CD14-positive monocyte (primary cell): Measurements from ENCODE around the gene NR2E1. TPM values are rescaled to one million over a fixed set of nuclear protein-coding genes. Genes with fewer than 3 reads are reported as not detected.

Experiments used
- DNase-seq, 3 donors: peaks; one replicate each; pipeline ENCODE4 v3.0.0-alpha.2; 2011 to 2022
- H2AFZ ChIP-seq: 2 replicates; pipeline ENCODE4 v1.6.0; 2012; ENCODE audit warnings: mild to moderate bottlenecking, low read depth, low read length, inconsistent platforms; ENCODE audit not compliant: insufficient read depth, poor library complexity, severe bottlenecking
- H3K27ac ChIP-seq, 2 donors: 1 replicate in 1 of 2; 2 replicates in 1 of 2; pipeline ENCODE4 v1.5.1; 2012 to 2013; ENCODE audit warnings: low read length in 2 of 2, control low read depth in 1 of 2, inconsistent platforms in 1 of 2, low read depth in 1 of 2, mild to moderate bottlenecking in 1 of 2
- H3K27me3 ChIP-seq, 2 donors: one replicate each; pipeline versions ENCODE4 v1.6.0 to v1.6.1; 2011 to 2013; ENCODE audit warnings: low read length in 2 of 2; ENCODE audit not compliant: control insufficient read depth in 2 of 2, insufficient read depth in 2 of 2
- H3K36me3 ChIP-seq, 2 donors: replicated peaks in 1 of 2; 1 replicate in 1 of 2; 2 replicates in 1 of 2; pipeline versions ENCODE4 v1.5.1 to v1.6.1; 2012 to 2013; ENCODE audit warnings: low read length in 2 of 2, control low read depth in 1 of 2, inconsistent platforms in 1 of 2, mild to moderate bottlenecking in 1 of 2; ENCODE audit not compliant: insufficient read depth in 2 of 2, control insufficient read depth in 1 of 2
- H3K4me1 ChIP-seq, 2 donors: 1 replicate in 1 of 2; 2 replicates in 1 of 2; pipeline versions ENCODE4 v1.5.1 to v1.6.1; 2012 to 2013; ENCODE audit warnings: low read length in 2 of 2, control low read depth in 1 of 2, inconsistent platforms in 1 of 2, mild to moderate bottlenecking in 1 of 2, moderate library complexity in 1 of 2; ENCODE audit not compliant: insufficient read depth in 2 of 2, control insufficient read depth in 1 of 2
- H3K4me2 ChIP-seq: replicated peaks from 2 replicates; pipeline ENCODE3; 2012; ENCODE audit warnings: low read length, moderate library complexity, mild to moderate bottlenecking; ENCODE audit not compliant: poor library complexity, severe bottlenecking; ENCODE audit errors: extremely low read depth
- H3K4me3 ChIP-seq, 3 experiments: fragments of 200-600 bp in 1 of 3; sonication (generic) in 1 of 3; replicated peaks in 1 of 3; 1 replicate in 2 of 3; 2 replicates in 1 of 3; pipeline ENCODE4 v1.5.1; 2011 to 2013; ENCODE audit warnings: low read length in 3 of 3, mild to moderate bottlenecking in 3 of 3, control low read depth in 2 of 3, low read depth in 2 of 3, inconsistent platforms in 1 of 3, moderate library complexity in 1 of 3
- H3K79me2 ChIP-seq: 2 replicates; pipeline ENCODE4 v1.6.0; 2012; ENCODE audit warnings: mild to moderate bottlenecking, control low read depth, inconsistent platforms, low read length, moderate library complexity; ENCODE audit not compliant: insufficient read depth
- H3K9ac ChIP-seq: 2 replicates; pipeline ENCODE4 v1.6.0; 2017; ENCODE audit warnings: low read length, mild to moderate bottlenecking; ENCODE audit not compliant: insufficient read depth, poor library complexity, severe bottlenecking
- H3K9me3 ChIP-seq, 2 donors: replicated peaks in 1 of 2; 1 replicate in 1 of 2; 2 replicates in 1 of 2; pipeline versions ENCODE4 v1.5.1 to v1.6.1; 2012 to 2013; ENCODE audit warnings: low read length in 2 of 2, control low read depth in 1 of 2; ENCODE audit not compliant: control insufficient read depth in 1 of 2, insufficient read depth in 1 of 2
- H4K20me1 ChIP-seq: 2 replicates; pipeline ENCODE4 v1.6.0; 2012; ENCODE audit warnings: mild to moderate bottlenecking, low read length, control low read depth, moderate library complexity; ENCODE audit not compliant: insufficient read depth
- H3K27ac Mint-ChIP-seq, 7 donors: one replicate each; pipeline ENCODE4 v1.8.0; 2020; ENCODE audit warnings: mild to moderate bottlenecking in 7 of 7, mixed read lengths in 7 of 7, moderate library complexity in 6 of 7, inconsistent platforms in 2 of 7
- H3K27me3 Mint-ChIP-seq, 3 donors: one replicate each; pipeline ENCODE4 v1.8.0; 2021 to 2022; ENCODE audit warnings: low read depth in 3 of 3, mild to moderate bottlenecking in 3 of 3, mixed read lengths in 3 of 3, moderate library complexity in 3 of 3, inconsistent platforms in 1 of 3
- H3K36me3 Mint-ChIP-seq, 2 donors: one replicate each; pipeline ENCODE4 v1.8.0; 2020; ENCODE audit warnings: mixed read lengths in 2 of 2, inconsistent platforms in 1 of 2, mild to moderate bottlenecking in 1 of 2
- H3K4me1 Mint-ChIP-seq: one replicate; pipeline ENCODE4 v1.8.0; 2020; ENCODE audit warnings: mild to moderate bottlenecking, mixed read lengths
- H3K4me3 Mint-ChIP-seq, 2 donors: one replicate each; pipeline ENCODE4 v1.8.0; 2020; ENCODE audit warnings: mild to moderate bottlenecking in 2 of 2, mixed read lengths in 2 of 2, moderate library complexity in 1 of 2
- H3K9me3 Mint-ChIP-seq, 7 donors: one replicate each; pipeline ENCODE4 v1.8.0; 2020 to 2022; ENCODE audit warnings: mixed read lengths in 7 of 7, mild to moderate bottlenecking in 6 of 7, moderate library complexity in 6 of 7, inconsistent platforms in 2 of 7
- CTCF ChIP-seq: fragments of 200-600 bp; IDR thresholded peaks from one replicate; pipeline ENCODE4 v1.8.0; 2022; ENCODE audit warnings: antibody characterized with exemption, mild to moderate bottlenecking
- WGBS: methylation state at CpG from one replicate; pipeline ENCODE4 v1.1.5; 2013; ENCODE audit warnings: missing lambda C conversion rate; ENCODE audit not compliant: insufficient coverage; 5-methylcytosine and 5-hydroxymethylcytosine counted together
- intact Hi-C, 2 donors: fragments of 100-400 bp; cut with micrococcal nuclease; formaldehyde crosslinking; loops; one replicate each; pipeline versions ENCODE4 v1.15.0 to v1.15.1; 2023
- polyA plus RNA-seq, 3 donors: library from polyadenylated mRNA; depleted of rRNA in 1 of 3; unstranded in 2 of 3; stranded (reverse) in 1 of 3; fragments of 300-500 nt in 2 of 3; fragments of >200 nt in 1 of 3; fragmentation: Illumina TruSeq in 2 of 3; gene quantifications; 1 replicate in 2 of 3; 2 replicates in 1 of 3; pipeline ENCODE4 v1.2.3, GENCODE V29; 2012 to 2021

NR2E1 gene
- polyA plus RNA-seq, 3 donors, result not detected

DNA sequence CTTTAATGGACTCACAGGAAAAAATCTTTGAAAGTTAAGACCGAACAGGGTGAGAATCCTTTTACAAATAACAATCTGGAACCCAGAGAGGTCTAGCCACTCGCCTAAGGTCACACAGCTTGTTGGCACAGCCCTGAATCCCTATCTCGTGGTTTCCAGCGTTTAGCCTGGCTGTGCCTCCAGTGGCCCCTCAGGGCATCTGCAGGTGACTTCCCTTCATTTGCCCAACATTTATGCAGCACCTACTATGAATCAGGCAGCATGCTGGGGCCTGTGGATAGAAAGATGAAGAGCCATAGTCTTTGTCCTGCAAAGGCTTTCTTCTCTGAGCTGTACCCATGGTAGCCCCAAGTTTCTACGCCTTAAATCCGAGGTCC is 2.6 kb upstream of the NR2E1 start:
- Histone ChIP-seq H3K4me1 (peaks cover 11 to 31% of the 10 kb centered on the region in 2 donors), H3K9me3 (peaks cover 0 to 80% of the 10 kb centered on the region in 2 donors), H2AFZ (no peak overlapping the region), H3K79me2 (no peaks in the 10 kb centered on the region), H3K27ac (no peak overlapping the region), H3K9ac (no peak overlapping the region), H3K4me2 (no peak overlapping the region), H3K27me3 (peaks cover 98 to 99% of the 10 kb centered on the region in 2 donors), H3K36me3 (no peaks in the 10 kb centered on the region), H4K20me1 (no peaks in the 10 kb centered on the region), H3K4me3 (no peak overlapping the region)
- no peak for DNase-seq
- peaks cover 98 to 99% (median 99%) of the 10 kb centered on the region in 3 donors for H3K27me3 Mint-ChIP-seq
- TF ChIP-seq CTCF, result no peak
- H3K27ac Mint-ChIP-seq, result no peak overlapping the region
- intact Hi-C loops, result no loop called here
- 6% methylated on average over 6 of the region's 6 CpGs for WGBS
- H3K4me1 Mint-ChIP-seq, result peaks cover 35% of the 10 kb centered on the region
- peaks cover 0 to 31% (median 14%) of the 10 kb centered on the region in 7 donors for H3K9me3 Mint-ChIP-seq
- H3K36me3 Mint-ChIP-seq, result peaks cover 2 to 11% of the 10 kb centered on the region in 2 donors
- peak overlapping the region in 1 of 2 donors; percentile 87 for H3K4me3 Mint-ChIP-seq

DNA sequence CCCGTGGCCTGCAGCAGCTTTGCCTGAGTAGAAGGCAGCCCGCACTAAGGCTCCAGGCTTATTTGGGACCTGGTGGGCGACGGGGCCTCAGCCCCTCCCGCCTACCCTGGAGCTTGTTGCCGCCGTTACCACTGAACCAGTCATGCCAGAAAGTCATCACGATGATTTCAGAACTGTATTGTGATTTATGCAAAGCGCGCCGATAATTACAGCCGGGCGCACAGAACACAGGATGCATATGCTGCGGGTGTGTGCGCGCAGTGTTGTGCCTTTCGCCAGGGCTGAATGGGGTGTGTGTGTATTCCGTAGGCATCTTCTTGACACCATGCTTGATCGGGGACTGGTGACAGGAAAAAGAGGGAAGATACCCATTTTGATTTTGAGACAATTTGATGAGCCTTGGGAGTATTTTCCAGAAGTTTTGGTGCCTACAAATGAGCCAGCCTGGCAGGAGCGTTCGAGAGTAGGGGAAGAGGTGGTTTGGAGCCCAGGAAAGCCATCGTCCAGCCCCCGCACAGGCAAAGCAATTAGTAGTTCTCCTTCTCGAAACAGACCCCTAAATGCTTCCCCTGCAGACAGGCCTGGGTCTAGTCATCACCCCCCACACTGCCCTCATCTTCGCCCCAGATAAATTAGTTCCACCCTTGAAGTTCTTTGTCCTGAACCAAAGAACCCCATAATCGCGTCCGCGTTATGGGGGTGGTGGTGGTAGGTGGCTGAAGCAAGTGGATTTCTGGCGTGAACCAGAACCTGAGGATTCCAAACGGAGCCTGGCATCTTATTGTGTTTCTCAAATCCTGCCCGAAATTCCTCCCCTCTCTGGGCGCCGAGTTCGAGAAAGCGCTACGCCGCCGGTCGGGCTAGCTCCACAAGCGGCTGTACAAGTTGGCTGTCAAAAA is 1.9 kb upstream of the NR2E1 start:
- intact Hi-C loops, result no loop called here
- H3K79me2 ChIP-seq, result no peaks in the 10 kb centered on the region
- no peak for DNase-seq
- H2AFZ ChIP-seq, result no peak overlapping the region
- H3K27ac Mint-ChIP-seq, result no peak overlapping the region
- peaks cover 98 to 99% (median 99%) of the 10 kb centered on the region in 3 donors for H3K27me3 Mint-ChIP-seq
- H4K20me1 ChIP-seq, result no peaks in the 10 kb centered on the region
- no peak for TF ChIP-seq CTCF
- H3K4me1 Mint-ChIP-seq, result peaks cover 39% of the 10 kb centered on the region
- H3K36me3 Mint-ChIP-seq, result peaks cover 0 to 10% of the 10 kb centered on the region in 2 donors
- H3K27ac ChIP-seq, result no peak overlapping the region
- 6% methylated on average over 26 of the region's 41 CpGs for WGBS
- H3K9ac ChIP-seq, result no peak overlapping the region
- peaks cover 0 to 83% of the 10 kb centered on the region in 2 donors for H3K9me3 ChIP-seq
- H3K27me3 ChIP-seq, result peaks cover 98 to 99% of the 10 kb centered on the region in 2 donors
- H3K4me1 ChIP-seq, result peaks cover 17 to 38% of the 10 kb centered on the region in 2 donors
- H3K4me2 ChIP-seq, result no peak overlapping the region
- no peaks in the 10 kb centered on the region for H3K36me3 ChIP-seq
- H3K4me3 Mint-ChIP-seq, result peak overlapping the region in 1 of 2 donors; percentile 87
- H3K9me3 Mint-ChIP-seq, result peaks cover 0 to 29% (median 11%) of the 10 kb centered on the region in 7 donors
- H3K4me3 ChIP-seq, result no peak overlapping the region
